GM12878 (cell line): ENCODE measurements around the gene ADAMTSL1. TPM values are rescaled to one million over a fixed set of nuclear protein-coding genes. Genes with fewer than 3 reads are reported as not detected.

ENCODE experiments used
- ATAC-seq: fragments of 200-7000 bp; cut with Tn5 transposase; 3 replicates; pipeline ENCODE4 v1.9.1; 2020; ENCODE audit warnings: mild to moderate bottlenecking, moderate library complexity
- BruUV-seq: library from RNA; stranded (reverse); fragments of 400-500 nt; replicated peaks from 2 replicates; lab custom pipeline; 2021; lab: Mats Ljungman, UMichigan
- CTCF ChIA-PET: fragments of 300-600 bp; sonication (Branson Sonifier 250); formaldehyde crosslinking; extraction: SDS; loops from one replicate; lab custom pipeline; 2021; ENCODE audit warnings: inconsistent platforms; lab: Yijun Ruan, JAX
- POLR2A ChIA-PET: fragments of 350-600 bp; formaldehyde crosslinking; extraction: SDS; loops from one replicate; lab custom pipeline; 2021; ENCODE audit warnings: inconsistent platforms; lab: Charles Lee
- RAD21 ChIA-PET: fragments of 300-600 bp; sonication (Branson Sonifier 250); formaldehyde crosslinking; loops from one replicate; lab custom pipeline; 2023; ENCODE audit warnings: antibody characterized with exemption; ENCODE audit not compliant: unreplicated experiment; lab: Charles Lee
- SMC1A ChIA-PET: fragments of 300-600 bp; sonication (Branson Sonifier 250); formaldehyde crosslinking; loops from one replicate; lab custom pipeline; 2023; ENCODE audit not compliant: unreplicated experiment, uncharacterized antibody; lab: Charles Lee
- DNase-seq: peaks from one replicate; pipeline ENCODE4 v3.0.0-alpha.2; 2011; ENCODE audit warnings: low read depth, low spot score
- FAIRE-seq: peaks from 3 replicates; lab custom pipeline; 2011; peaks lifted over from hg19 to GRCh38; lab: Jason Lieb, UNC
- H2AFZ ChIP-seq: 2 replicates; pipeline ENCODE4 v1.6.0; 2011; ENCODE audit warnings: low read depth, low read length, control low read depth; ENCODE audit not compliant: control insufficient read depth
- H3K27ac ChIP-seq: 2 replicates; pipeline ENCODE4 v1.5.1; 2011; ENCODE audit warnings: control low read depth; ENCODE audit not compliant: control insufficient read depth, insufficient read depth
- H3K27me3 ChIP-seq, 2 experiments: replicated peaks in 1 of 2; 2 replicates each; pipeline versions ENCODE4 v1.6.0 to v1.6.1; 2011; ENCODE audit warnings: low read length in 1 of 2; ENCODE audit not compliant: control insufficient read depth in 2 of 2, insufficient read depth in 2 of 2
- H3K36me3 ChIP-seq, 2 experiments: 2 replicates each; pipeline ENCODE4 v1.5.1; 2011; ENCODE audit warnings: low read length in 1 of 2; ENCODE audit not compliant: control insufficient read depth in 2 of 2, insufficient read depth in 2 of 2
- H3K4me1 ChIP-seq: 2 replicates; pipeline ENCODE4 v1.6.1; 2011; ENCODE audit warnings: mild to moderate bottlenecking, low read length, moderate library complexity, mixed read lengths; ENCODE audit not compliant: control insufficient read depth, insufficient read depth
- H3K4me2 ChIP-seq: 2 replicates; pipeline ENCODE4 v1.6.0; 2011; ENCODE audit warnings: control low read depth; ENCODE audit not compliant: control insufficient read depth, insufficient read depth
- H3K4me3 ChIP-seq: fragments of 200-600 bp; sonication (generic); 2 replicates; pipeline ENCODE4 v1.5.1; 2016
- H3K79me2 ChIP-seq: 2 replicates; pipeline ENCODE4 v1.6.0; 2011; ENCODE audit warnings: low read length; ENCODE audit not compliant: control insufficient read depth, insufficient read depth
- H3K9ac ChIP-seq: 2 replicates; pipeline ENCODE4 v1.8.0; 2011; ENCODE audit warnings: low read length, control low read depth, mixed read lengths; ENCODE audit not compliant: control insufficient read depth, insufficient read depth
- H3K9me3 ChIP-seq: replicated peaks from 3 replicates; pipeline ENCODE4 v1.5.1; 2011; ENCODE audit warnings: mild to moderate bottlenecking, low read length; ENCODE audit not compliant: control insufficient read depth, insufficient read depth
- H4K20me1 ChIP-seq: 2 replicates; pipeline ENCODE4 v1.6.0; 2011; ENCODE audit not compliant: control insufficient read depth, insufficient read depth
- ATF7 ChIP-seq: fragments of 450-650 bp; IDR thresholded peaks from 2 replicates; pipeline ENCODE4 v1.6.1; 2016; ENCODE audit warnings: low read depth, mild to moderate bottlenecking
- CBX5 ChIP-seq: sonication (generic); IDR thresholded peaks from 2 replicates; pipeline ENCODE4 v1.6.1; 2016; ENCODE audit warnings: low read depth, moderate library complexity, mild to moderate bottlenecking, inconsistent platforms
- RB1 ChIP-seq: fragments of 450-650 bp; formaldehyde crosslinking; IDR thresholded peaks from 2 replicates; pipeline ENCODE4 v1.6.1; 2017; ENCODE audit warnings: mild to moderate bottlenecking, borderline replicate concordance
- RBBP5 ChIP-seq: fragments of 200-600 bp; sonication (generic); conservative IDR thresholded peaks from 2 replicates; pipeline ENCODE4 v1.6.1; 2016
- REST ChIP-seq: IDR thresholded peaks from 2 replicates; pipeline ENCODE4 v1.6.1; 2012; ENCODE audit warnings: mild to moderate bottlenecking, low read depth, low read length
- TARDBP ChIP-seq: IDR thresholded peaks from 2 replicates; pipeline ENCODE4 v1.6.1; 2016; ENCODE audit warnings: borderline replicate concordance
- WRNIP1 ChIP-seq: IDR thresholded peaks from 2 replicates; pipeline ENCODE4 v1.6.1; 2011; ENCODE audit warnings: low read depth, low read length, improper control_type of control experiment, borderline replicate concordance
- YY1 ChIP-seq: IDR thresholded peaks from 2 replicates; pipeline ENCODE4 v1.6.1; 2011; ENCODE audit warnings: low read depth, mild to moderate bottlenecking, low read length
- ZNF24 ChIP-seq: fragments of 450-650 bp; IDR thresholded peaks from 2 replicates; pipeline ENCODE4 v1.6.1; 2017; ENCODE audit warnings: antibody characterized with exemption, mild to moderate bottlenecking
- WGBS: methylation state at CpG from one replicate; pipeline ENCODE4 v1.1.6; 2016; ENCODE audit warnings: low lambda C conversion rate; ENCODE audit not compliant: insufficient replicate concordance, insufficient coverage; ENCODE audit errors: missing lambda C conversion rate; 5-methylcytosine and 5-hydroxymethylcytosine counted together
- in situ Hi-C: fragments of 300-500 bp; cut with MboI; formaldehyde crosslinking; loops from 9 replicates; pipeline ENCODE4 v1.14.3; 2018; ENCODE audit warnings: mixed read lengths
- intact Hi-C: fragments of 100-400 bp; cut with micrococcal nuclease; formaldehyde crosslinking; loops from one replicate; pipeline ENCODE4 v1.14.2; 2022; ENCODE audit not compliant: unreplicated experiment
- polyA plus RNA-seq, 11 experiments: library from polyadenylated mRNA; depleted of rRNA in 4 of 11; unstranded in 6 of 11; stranded (reverse) in 5 of 11; fragments of >200 nt; fragmentation: Nextera tagmentation in 4 of 11; fragmentation: Illumina TruSeq in 1 of 11; extraction: Ambion mirVana in 4 of 11; extraction: Trizol in 1 of 11; gene quantifications; 1 replicate in 1 of 11; 2 replicates in 10 of 11; pipeline versions ENCODE4 v1.2.1 to v1.2.3, GENCODE V29; 2011 to 2016; ENCODE audit warnings: inconsistent platforms in 2 of 11, missing spikeins in 2 of 11, low read depth in 1 of 11
- total RNA-seq, 4 experiments: library from RNA; depleted of rRNA in 3 of 4; stranded (reverse); fragments of >200 nt in 3 of 4; fragmentation: Illumina TruSeq in 1 of 4; extraction: Trizol in 1 of 4; gene quantifications; 2 replicates each; pipeline versions ENCODE4 v1.2.1 to v1.2.3, GENCODE V29; 2013 to 2021
- TF ChIP-seq, protein P1 (sequence below): fragments of 450-650 bp; IDR thresholded peaks from 2 replicates; pipeline ENCODE4 v1.6.1; 2017; ENCODE audit warnings: mild to moderate bottlenecking, moderate library complexity

The ADAMTSL1 gene
- total and polyA plus RNA-seq, 10 of the 15 experiments (the other 5 are each of a cell fraction or from before 2014, with no cell fraction given): 0.01 to 0.10 (median 0.07) TPM; not detected in 6

- H3K36me3 ChIP-seq: no peaks in the 10 kb centered on the region
- CTCF ChIA-PET: no interaction called here
- BruUV-seq: no TSS peak
- no peak overlapping the region for H3K4me2 ChIP-seq
- SMC1A ChIA-PET: no interaction called here
- H3K9me3 ChIP-seq: no peaks in the 10 kb centered on the region
- H3K79me2 ChIP-seq: no peaks in the 10 kb centered on the region
- no peak overlapping the region for H3K27ac ChIP-seq
- no peaks in the 10 kb centered on the region for H3K27me3 ChIP-seq
- RAD21 ChIA-PET: no interaction called here
- FAIRE-seq: no peak
- 1% methylated on average over 3 of the region's 3 CpGs for WGBS
- DNase-seq: no peak
- TF ChIP-seq WRNIP1 (no peak), TARDBP (no peak), CBX5 (no peak), ZNF24 (no peak), YY1 (no peak), REST (no peak), ATF7 (no peak), RB1 (no peak), RBBP5 (no peak)
- TF ChIP-seq, protein P1, sequence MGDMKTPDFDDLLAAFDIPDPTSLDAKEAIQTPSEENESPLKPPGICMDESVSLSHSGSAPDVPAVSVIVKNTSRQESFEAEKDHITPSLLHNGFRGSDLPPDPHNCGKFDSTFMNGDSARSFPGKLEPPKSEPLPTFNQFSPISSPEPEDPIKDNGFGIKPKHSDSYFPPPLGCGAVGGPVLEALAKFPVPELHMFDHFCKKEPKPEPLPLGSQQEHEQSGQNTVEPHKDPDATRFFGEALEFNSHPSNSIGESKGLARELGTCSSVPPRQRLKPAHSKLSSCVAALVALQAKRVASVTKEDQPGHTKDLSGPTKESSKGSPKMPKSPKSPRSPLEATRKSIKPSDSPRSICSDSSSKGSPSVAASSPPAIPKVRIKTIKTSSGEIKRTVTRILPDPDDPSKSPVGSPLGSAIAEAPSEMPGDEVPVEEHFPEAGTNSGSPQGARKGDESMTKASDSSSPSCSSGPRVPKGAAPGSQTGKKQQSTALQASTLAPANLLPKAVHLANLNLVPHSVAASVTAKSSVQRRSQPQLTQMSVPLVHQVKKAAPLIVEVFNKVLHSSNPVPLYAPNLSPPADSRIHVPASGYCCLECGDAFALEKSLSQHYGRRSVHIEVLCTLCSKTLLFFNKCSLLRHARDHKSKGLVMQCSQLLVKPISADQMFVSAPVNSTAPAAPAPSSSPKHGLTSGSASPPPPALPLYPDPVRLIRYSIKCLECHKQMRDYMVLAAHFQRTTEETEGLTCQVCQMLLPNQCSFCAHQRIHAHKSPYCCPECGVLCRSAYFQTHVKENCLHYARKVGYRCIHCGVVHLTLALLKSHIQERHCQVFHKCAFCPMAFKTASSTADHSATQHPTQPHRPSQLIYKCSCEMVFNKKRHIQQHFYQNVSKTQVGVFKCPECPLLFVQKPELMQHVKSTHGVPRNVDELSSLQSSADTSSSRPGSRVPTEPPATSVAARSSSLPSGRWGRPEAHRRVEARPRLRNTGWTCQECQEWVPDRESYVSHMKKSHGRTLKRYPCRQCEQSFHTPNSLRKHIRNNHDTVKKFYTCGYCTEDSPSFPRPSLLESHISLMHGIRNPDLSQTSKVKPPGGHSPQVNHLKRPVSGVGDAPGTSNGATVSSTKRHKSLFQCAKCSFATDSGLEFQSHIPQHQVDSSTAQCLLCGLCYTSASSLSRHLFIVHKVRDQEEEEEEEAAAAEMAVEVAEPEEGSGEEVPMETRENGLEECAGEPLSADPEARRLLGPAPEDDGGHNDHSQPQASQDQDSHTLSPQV: no peak
- TF ChIP-seq, all 136 proteins: peak for 0
- Histone ChIP-seq H3K9ac (no peak overlapping the region), H2AFZ (no peak overlapping the region), H3K4me3 (no peak overlapping the region), H3K4me1 (no peaks in the 10 kb centered on the region), H4K20me1 (no peaks in the 10 kb centered on the region)
- in situ Hi-C loops (no loop called here), intact Hi-C loops (no loop called here)
- POLR2A ChIA-PET: no interaction called here
- no peak for ATAC-seq
Observed at GRCh38 chr9:18545636-18546360, 71.8 kb downstream of the ADAMTSL1 start.
